Measurements from ENCODE around the gene GALNT2. TPM values are rescaled to one million over a fixed set of nuclear protein-coding genes. Genes with fewer than 3 reads are reported as not detected.

Gene GALNT2
- total and polyA plus RNA-seq, 2 of the 4 experiments (the other 2 are of a cell fraction), result 50.4 to 189 TPM

- ATAC-seq (ENCODE audit: low read depth), result no peak
- H3K36me3 ChIP-seq (ENCODE audit: control insufficient read depth, insufficient read depth, low read length), result peaks cover 49% of the 10 kb centered on the region
- TF ChIP-seq CHD1 (IDR thresholded peaks at IDR 0.05; ENCODE audit: low read depth, low read length), result no peak
- no peak for TF ChIP-seq SMC3 (IDR thresholded peaks at IDR 0.05; ENCODE audit: low read depth, low read length)
- TF ChIP-seq CTCF (conservative IDR thresholded peaks at IDR 0.05; ENCODE audit: low read depth, low read length), result no peak
- TF ChIP-seq RFX5 (IDR thresholded peaks at IDR 0.05; ENCODE audit: low read depth, low read length), result no peak
- H3K9me1 ChIP-seq (ENCODE audit: insufficient read depth, low read length), result no peaks in the 10 kb centered on the region
- H4K5ac ChIP-seq (ENCODE audit: low read depth, low read length), result no peak overlapping the region
- dilution Hi-C loops (cut with HindIII; ENCODE audit: low sequenced_read_pairs, unreplicated experiment), result no loop called here
- H2BK5ac ChIP-seq (ENCODE audit: low read depth, low read length, poor library complexity, severe bottlenecking), result no peak overlapping the region
- H3K27ac ChIP-seq (ENCODE audit: insufficient read depth, low read length), result no peak overlapping the region
- intact Hi-C loops (cut with micrococcal nuclease), result loop anchor here (10.0 kb wide), 1 partner anchor 290 kb away; no protein-coding TSS in a partner anchor
- H4K20me1 ChIP-seq (ENCODE audit: insufficient read depth, low read length), result no peaks in the 10 kb centered on the region
- BruUV-seq (replicated peaks), result no TSS peak
- H3K9me3 ChIP-seq (ENCODE audit: control insufficient read depth, insufficient read depth, low read length), result no peaks in the 10 kb centered on the region
- H2BK120ac ChIP-seq (ENCODE audit: low read depth, low read length), result no peak overlapping the region
- H3K9ac ChIP-seq (ENCODE audit: low read depth, low read length), result no peak overlapping the region
- H4K91ac ChIP-seq (ENCODE audit: insufficient read depth, low read depth, low read length), result no peak overlapping the region
- H3K18ac ChIP-seq (ENCODE audit: low read depth, low read length), result no peak overlapping the region
- H3K14ac ChIP-seq (replicated peaks; ENCODE audit: low read depth, low read length), result no peak overlapping the region
- no peak overlapping the region for H3K4me2 ChIP-seq (ENCODE audit: low read depth, low read length)
- no peak overlapping the region for H2AK9ac ChIP-seq (replicated peaks; ENCODE audit: low read depth, low read length, poor library complexity)
- H2BK20ac ChIP-seq (ENCODE audit: low read depth, low read length), result no peak overlapping the region
- ChIA-PET CTCF (interaction anchor here (0.6 to 0.7 kb wide), 2 partner anchors 203 to 602 kb away, joined by 3 to 5 read pairs; no protein-coding TSS in a partner anchor), POLR2A (ENCODE audit: unreplicated experiment) (no interaction called here)
- DNase-seq, result no peak
- no peak overlapping the region for H2AFZ ChIP-seq (replicated peaks; ENCODE audit: low read length, poor library complexity)
- H3K56ac ChIP-seq (ENCODE audit: extremely low read depth, insufficient read depth, low read length), result no peak overlapping the region
- WGBS, 2 experiments (ENCODE audit: extremely low coverage in 2 of 2, insufficient read length in 1 of 2), result 95% methylated on average over 3 of the region's 8 CpGs; no CpG with 5 or more reads in 1 of the 2 experiments
- in situ Hi-C loops (cut with MboI; ENCODE audit: low sequenced_read_pairs), result no loop called here
- no peaks in the 10 kb centered on the region for H3K27me3 ChIP-seq (ENCODE audit: control insufficient read depth, insufficient read depth, low read length)
- H3K4me1 ChIP-seq (ENCODE audit: control insufficient read depth, insufficient read depth, low read length), result peaks cover 3% of the 10 kb centered on the region; the same call in 1 of the 2 replicates
- peaks cover 2 to 3% of the 10 kb centered on the region in 2 experiments; a peak in 1 of 4 replicates for H3K79me1 ChIP-seq (ENCODE audit: low read depth in 1 of 2, low read length in 2 of 2)
- no peak overlapping the region for H3K4me3 ChIP-seq (ENCODE audit: insufficient read depth, low read depth, low read length)
- H2AK5ac ChIP-seq (ENCODE audit: low read depth, low read length), result no peak overlapping the region
- no peak overlapping the region for H3K4ac ChIP-seq (ENCODE audit: low read depth, low read length)
- no peak overlapping the region for H2BK15ac ChIP-seq (ENCODE audit: low read depth, low read length)
- no peak overlapping the region for H3K23ac ChIP-seq (ENCODE audit: low read depth, low read length)
- H4K8ac ChIP-seq (ENCODE audit: low read depth in 2 of 2, low read length in 2 of 2), result no peak overlapping the region
Observed at GRCh38 chr1:230264342-230264741, 197.3 kb downstream of the GALNT2 start.

Data from IMR-90 (cell line).